VCaP (cell line): ENCODE data around the gene ACSM3.
A peak's percentile ranks its signal among the peaks of the same experiment; 100 is the strongest.

Experiments
- H3K27ac ChIP-seq: fragments of 450-650 bp; 2 replicates; pipeline ENCODE4 v1.5.1; 2017
- CTCF ChIP-seq: fragments of 450-650 bp; conservative IDR thresholded peaks from 2 replicates; pipeline ENCODE4 v1.5.1; 2017; ENCODE audit warnings: mild to moderate bottlenecking, moderate library complexity

The ACSM3 gene

DNA sequence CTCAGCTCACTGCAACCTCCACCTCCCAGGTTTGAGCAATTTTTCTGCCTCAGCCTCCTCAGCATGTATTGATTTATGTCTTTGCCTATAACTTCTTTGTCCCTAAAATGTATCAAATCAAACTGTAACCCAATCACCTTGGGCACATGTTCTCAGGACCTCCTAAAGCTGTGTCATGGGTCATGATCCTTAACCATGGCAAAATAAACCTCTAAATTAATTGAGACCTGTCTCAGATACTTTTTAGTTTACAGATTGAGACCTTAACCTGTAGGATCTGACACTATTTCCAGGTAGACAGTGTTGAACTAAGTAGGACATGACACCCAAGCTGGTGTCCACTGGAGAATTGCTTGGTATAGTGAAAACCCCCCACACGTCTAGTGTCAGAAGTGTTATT is 2.6 kb upstream of the ACSM3 start:
- H3K27ac ChIP-seq, result no peak overlapping the region
- no peak for TF ChIP-seq CTCF

GRCh38 chr16:20762404-20763123 is 1.2 kb upstream of the ACSM3 start:
- peak overlapping the region; percentile 85 for H3K27ac ChIP-seq
- no peak for TF ChIP-seq CTCF

DNA sequence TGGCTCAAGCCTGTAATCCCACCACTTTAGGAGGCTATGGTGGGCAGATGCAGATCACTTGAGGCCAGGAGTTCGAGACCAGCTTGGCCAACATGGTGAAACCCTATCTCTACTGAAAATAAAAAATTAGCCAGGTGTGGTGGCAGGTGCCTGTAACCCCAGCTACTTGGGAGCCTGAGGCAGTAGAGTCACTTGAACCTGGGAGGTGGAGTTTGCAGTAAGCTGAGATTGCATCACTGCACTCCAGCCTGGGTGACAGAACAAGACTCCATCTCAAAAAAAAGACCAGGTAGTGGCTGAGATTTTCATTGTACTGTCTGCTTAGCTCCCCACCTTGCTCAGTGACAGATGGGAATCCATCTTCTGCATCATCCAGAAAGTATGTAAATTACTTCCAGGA is 634 bp downstream of the ACSM3 start:
- peak overlapping the region; percentile 85 for H3K27ac ChIP-seq

DNA sequence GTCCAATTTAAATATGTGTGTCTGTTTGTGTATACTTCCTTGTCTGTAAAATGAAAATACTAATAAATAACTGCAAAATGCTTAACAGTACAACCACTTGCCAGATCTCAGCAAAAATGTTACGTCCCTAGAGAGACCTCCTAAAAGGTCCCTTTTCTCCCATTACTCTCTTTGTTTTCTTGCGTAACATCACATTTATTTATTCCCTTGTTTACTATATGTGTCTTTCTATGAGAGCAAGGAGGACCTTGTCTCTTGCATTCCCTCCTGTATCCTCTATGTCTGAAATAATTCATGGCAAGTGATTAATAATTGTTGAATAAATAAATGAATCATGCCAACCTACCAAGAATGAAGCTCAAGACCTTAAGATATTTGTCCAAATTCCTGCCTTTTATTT is 1.9 kb downstream of the ACSM3 start:
- 0 out of 2 replicates have a peak overlapping the region, but pooled peaks have one; percentile 85 for H3K27ac ChIP-seq
- no peak for TF ChIP-seq CTCF

GRCh38 chr16:20766294-20766693 is 2.5 kb downstream of the ACSM3 start:
- no peak overlapping the region for H3K27ac ChIP-seq
- no peak for TF ChIP-seq CTCF

DNA sequence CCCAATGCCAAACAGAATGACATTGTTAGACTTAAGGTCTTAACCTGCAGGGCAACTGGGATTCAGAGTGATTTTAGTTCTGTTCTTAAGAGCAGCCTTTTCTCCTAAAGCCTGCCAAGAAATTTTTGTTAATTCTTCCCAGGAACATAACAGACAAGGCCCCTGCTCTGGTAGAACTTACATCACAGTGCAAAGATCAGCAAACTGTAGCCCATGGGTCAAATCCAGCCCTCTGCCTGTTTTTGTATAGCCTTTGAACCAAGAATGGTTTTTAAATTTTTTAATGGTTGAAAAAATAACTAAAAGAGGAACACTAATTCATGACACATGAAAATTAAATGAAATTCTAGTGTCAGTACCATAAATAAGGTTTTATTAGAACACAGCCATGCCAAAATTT is 3.8 kb downstream of the ACSM3 start:
- no peak overlapping the region for H3K27ac ChIP-seq
- TF ChIP-seq CTCF, result no peak

DNA sequence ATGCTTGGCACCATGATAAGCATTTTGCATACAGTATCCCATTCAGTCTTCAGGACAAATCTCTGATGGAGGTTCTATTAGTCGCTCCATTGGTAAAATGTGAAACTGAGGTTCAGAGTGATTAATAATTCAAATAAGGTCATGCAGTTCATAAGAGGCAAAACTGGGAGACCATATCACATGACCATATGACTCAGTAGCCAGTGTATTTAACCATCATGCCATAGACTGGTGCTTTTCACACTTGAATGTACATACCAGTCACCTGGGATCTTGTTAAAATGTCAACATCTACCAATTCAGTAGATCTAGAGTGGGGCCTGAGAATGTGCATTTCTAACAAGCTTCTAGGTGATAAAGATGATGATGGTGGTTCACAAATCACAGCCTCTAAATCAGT is 4.3 kb downstream of the ACSM3 start:
- TF ChIP-seq CTCF, result no peak
- H3K27ac ChIP-seq, result no peak overlapping the region

GRCh38 chr16:20768818-20769217 is 5.0 kb downstream of the ACSM3 start:
- no peak for TF ChIP-seq CTCF
- H3K27ac ChIP-seq, result no peak overlapping the region
